ENCODE data around the gene ASF1A.
"Not testable (repeated sequence)": the region's sequence is repeated elsewhere in the genome, so short reads cannot be mapped to it uniquely, and the experiment has no call there.

ASF1A gene

DNA sequence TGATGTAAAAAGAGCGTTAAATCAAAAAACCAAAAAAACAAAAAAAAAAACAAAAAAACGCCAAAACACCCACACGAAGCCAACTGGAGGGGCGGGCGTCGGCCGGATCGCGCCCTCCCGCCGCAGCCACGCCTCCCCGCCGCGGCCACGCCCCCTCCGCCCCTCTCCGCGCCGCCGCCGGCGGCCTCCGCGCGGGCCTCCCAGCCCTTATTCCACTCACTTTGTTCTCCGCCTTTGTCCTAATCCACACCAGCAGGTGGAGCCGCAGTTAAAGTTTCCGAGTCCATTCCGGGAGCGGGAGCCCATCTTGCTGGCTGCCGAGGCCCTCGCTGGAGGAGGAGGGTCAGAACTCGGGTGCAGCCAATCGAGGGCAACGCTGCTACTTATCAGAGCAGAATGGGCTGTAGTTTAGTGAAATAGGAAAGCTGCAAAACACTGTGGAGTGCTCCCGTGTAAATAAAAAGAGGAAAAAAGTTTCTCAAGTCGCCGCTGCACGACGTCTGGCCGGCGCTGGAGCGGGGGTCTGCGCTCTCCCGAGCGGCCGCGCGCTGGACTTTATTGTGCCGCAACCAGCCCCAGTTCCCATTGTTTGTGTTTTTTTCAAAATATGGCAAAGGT lies at the start of gene ASF1A:
TSS of gene ASF1A (plus strand) at position 346 of the 618 bp plus-strand sequence. CDS start at position 608, 262 bp downstream.
- peak; percentile 98 for DNase-seq (ENCODE audit: low read depth)

DNA sequence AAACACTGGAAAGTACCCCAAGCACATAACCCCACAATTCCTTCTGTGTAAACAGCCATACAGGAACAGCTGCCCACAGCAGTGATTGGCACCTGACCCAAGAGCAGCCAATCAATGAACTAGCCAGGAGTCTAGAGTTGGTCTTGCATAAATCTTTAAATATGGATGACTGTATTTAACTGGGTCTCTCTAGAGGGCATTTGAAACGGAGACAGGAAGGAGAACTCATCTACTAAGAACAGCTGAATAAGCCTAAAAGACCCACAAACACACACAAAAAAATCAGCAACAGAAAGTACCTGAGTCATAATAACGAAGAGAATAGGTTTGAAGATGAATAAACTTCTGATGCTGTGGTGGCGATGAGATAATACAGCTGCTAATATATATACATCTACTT lies 49.0 kb upstream of the ASF1A start:
- DNase-seq (ENCODE audit: low read depth), result no peak

DNA sequence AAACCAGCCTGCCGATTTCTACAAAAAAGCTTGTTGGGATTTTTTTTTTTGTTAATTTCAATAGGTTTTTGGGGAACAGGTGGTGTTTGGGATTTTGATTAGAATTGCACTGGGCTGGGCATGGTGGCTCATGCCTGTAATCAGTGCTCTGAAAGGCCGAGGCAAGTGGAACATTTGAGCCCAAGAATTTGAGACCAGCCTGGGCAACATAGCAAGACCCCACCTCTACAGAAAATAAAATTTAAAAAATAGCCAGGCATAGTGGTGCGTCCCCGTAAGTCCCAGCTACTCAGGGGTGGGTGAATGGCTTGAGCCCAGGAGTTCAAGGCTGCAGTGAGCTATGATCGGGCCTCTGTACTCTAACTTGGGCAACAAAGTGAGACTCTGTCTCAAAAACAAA lies 40.5 kb upstream of the ASF1A start:
- no peak for DNase-seq (ENCODE audit: low read depth)

DNA sequence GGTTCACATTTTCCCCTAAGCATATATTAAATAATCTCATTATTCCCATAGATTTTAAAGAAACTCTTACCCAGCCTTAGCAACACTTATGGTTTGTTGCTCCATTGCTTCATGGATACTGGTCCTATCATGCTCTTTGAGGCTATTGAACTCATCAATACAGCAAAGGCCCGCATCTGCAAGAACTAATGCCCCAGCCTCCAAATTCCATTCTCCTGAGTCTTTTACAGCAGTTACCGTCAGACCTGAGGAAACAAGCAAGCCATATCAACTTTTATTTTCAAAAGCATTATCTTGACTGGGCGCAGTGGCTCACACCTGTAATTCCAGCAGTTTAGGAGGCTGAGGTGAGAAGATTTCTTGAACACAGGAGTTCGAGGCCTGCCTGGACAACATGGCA lies 37.7 kb upstream of the ASF1A start:
- DNase-seq (ENCODE audit: low read depth), result no peak

DNA sequence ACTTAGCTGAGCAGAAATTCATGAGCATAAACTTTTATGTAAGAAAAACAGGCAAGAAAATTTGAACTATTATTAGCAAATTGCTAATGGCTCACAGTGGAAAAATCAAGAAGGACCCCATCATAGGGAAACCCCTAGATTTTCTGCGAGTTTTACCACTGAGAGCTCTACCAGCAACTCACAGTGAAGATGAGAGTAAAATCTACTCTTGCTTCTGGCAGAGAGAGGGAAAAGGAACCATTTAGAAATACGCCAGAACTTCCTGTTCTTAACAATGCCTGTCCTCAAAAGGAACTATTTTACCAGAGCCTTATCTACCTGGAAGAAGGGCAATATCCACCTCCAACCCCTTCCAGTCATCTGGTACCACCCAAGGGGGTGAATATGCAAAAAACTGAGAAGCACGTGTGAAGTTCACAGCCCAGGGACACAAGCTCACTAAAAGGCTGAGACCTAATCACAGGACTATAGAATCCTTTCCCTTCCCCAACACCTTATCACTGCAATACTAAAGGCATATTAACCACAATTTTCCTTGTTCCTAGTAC lies 34.4 kb upstream of the ASF1A start:
- no peak for DNase-seq (ENCODE audit: low read depth)

DNA sequence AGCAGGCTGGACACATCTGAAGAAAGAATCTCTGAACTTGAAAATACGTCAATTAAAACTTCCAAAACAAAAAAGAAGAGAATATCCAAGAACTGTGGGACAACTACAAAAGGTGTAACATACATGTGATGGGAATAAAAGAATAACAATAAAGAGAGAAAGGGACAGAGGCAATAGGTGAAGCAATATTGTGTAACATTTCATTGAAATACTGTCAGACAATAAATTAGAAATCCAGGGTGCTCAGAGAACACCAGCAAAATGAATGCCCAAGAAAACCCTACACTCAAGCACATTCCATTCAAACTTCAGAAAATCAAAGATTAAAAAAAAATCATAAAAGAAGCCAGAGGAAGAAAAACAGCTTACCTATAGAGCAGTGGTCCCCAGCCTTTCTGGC lies 33.6 kb upstream of the ASF1A start:
- no peak for DNase-seq (ENCODE audit: low read depth)

DNA sequence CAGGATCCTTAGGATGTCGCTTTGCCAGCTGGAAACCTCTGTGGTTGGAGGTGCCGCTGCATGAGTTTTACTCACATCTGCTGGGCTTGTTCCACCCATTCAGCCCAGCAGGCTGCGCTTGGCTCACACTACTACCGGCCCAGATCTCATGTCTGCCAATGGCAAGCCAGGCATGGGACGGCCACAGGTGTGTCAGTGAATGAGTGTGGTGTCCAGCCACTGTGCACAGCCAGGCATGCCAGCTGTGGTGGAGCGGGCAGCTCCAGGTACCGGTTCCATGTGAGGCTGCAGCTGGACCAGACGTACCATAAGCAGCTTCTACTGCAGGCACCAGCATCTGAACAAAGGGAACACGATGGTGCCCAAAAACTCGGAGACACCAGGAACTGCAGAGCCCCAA lies 33.1 kb upstream of the ASF1A start:
- no peak for DNase-seq (ENCODE audit: low read depth)

DNA sequence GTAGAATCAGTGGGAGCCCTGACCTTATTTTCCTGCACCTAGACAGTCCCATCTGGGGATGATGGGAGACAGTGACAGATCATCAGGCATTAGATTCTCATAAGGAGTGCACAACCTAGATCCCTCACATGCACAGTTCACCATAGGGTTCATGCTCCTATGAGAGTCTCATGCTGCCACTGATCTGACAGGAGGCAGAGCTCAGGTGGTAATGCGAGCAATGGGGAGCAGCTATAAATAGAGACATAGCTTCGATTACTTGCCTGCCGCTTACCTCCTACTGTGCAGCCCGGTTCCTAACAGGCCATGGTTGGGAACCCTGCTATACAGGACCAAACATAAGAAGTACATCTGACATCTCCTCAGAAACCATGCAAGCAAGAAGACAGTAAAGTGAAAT lies 31.5 kb upstream of the ASF1A start:
- DNase-seq (ENCODE audit: low read depth), result no peak

DNA sequence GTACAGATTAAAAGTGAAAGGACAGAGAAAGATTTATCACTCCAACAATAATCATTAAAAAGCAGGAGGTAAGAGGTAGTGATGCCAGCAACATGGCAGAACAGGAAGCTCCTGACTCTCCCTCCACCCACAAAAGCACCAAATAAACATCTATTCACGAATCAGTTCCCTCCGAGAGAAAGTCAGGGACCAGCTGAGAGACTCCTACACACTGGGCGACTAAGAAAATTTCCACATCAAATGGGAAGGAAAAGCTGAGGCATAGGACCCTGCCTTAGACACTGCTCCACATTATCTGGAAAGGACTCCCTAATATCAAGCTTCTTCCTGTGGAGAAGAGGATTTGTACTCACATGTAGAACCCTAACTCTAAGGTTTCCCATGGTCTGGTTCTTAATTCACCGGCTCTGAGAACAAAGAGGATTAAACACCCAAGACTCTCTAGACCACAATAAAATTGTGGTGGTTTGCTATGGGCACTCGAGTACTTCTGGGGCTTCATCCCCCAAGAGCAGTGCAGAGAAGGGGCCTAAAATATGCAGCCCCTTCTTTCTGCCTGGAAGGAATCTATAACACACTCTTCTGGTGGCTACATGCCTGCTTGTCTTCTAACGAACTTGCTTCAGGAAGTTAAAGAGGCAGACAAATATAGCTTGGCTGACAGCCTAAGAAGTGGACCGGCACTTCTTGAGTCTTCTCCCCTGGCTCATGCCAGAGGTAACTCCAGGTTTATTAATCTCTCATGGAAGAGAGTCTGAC lies 29.4 kb upstream of the ASF1A start:
- DNase-seq (ENCODE audit: low read depth), result no peak

DNA sequence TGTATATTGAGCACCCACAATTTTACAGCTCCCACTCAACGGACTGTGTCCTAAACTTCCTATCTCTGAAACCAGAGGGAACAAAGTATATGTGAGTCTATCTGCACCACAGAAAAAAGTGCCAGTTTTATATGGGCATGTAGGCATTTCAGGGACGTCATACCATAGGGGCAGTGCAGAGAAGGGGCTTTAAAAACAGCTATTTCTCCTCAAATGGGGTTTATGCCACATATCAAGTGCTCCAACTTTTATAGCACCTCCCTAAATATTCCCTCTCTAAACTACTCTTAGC lies 28.9 kb upstream of the ASF1A start:
- no peak for DNase-seq (ENCODE audit: low read depth)

DNA sequence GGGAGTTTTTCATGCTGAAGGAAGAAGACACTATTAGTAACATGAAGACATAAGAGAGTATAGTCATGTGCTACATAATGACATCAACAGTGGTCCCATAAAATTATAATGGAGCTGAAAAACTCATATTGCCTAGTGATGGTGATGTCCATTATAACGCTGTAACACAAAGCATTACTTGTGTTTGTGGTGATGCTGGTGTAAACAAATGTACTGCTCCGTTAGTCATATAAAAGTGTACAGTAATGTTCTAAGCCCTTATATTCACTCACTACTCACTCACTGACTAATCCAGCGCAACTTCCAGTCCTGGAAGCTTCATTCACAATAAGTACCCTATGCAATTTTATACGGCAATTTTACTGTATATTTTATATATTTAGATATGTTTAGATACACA lies 26.8 kb upstream of the ASF1A start:
- DNase-seq (ENCODE audit: low read depth), result no peak

DNA sequence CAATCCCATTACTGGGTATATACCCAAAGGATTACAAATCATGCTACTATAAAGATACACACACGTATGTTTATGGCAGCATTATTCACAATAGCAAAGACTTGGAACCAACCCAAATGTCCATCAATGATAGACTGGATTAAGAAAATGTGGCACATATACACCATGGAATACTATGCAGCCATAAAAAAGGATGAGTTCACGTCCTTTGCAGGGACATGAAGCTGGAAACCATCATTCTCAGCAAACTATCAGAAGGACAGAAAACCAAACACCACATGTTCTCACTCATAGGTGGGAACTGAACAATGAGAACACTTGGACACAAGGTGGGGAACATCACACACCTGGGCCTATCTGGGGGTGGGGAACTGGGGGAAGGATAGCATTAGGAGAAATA lies 25.1 kb upstream of the ASF1A start:
- DNase-seq (ENCODE audit: low read depth), result not testable (repeated sequence)

DNA sequence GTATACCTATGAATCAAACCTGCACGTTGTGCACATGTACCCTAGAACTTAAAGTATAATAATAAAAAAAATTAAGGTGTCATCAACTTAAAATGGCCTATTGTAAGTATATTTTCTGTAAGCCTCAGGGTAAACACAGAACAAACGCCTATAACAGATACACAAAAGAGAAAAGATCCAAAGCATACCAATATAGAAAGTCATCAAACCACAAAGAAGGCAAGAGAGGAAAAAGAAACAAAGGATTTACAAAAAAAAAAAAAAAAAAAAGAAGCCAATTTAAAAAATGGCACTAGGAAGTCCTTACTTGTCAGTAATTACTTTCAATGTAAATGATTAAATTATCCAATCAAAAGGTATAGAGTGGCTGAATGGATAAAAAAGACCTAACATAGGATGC lies 24.6 kb upstream of the ASF1A start:
- no peak for DNase-seq (ENCODE audit: low read depth)

DNA sequence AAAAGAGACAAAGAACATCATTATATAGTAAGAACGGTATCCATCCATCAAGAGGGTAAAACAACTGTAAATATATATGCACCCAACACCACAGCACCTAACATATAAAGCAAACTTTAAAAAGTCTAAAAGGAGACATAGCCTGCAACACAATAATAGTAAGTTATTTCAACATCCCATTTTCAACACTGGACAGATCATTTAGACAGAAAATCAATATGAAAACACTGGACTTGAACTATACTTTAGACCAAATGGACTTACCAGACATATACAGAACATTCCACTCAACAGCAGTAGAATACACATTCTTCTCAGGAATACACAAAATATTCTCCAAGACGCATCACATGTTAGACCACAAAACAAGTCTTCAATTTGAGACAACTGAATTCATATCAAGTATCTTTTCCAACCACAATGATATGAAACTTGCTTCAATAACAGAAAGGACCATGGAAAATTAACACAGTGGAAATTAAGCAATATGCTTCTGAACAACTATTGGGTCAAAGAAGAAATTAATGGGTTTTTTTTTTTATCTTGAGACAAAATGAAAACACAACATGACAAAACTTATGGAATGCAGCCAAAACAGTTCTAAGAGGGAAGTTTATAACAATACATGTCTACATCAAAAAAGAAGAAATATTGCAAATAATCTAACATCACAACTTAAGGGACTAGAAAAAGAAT lies 23.9 kb upstream of the ASF1A start:
- DNase-seq (ENCODE audit: low read depth), result no peak

DNA sequence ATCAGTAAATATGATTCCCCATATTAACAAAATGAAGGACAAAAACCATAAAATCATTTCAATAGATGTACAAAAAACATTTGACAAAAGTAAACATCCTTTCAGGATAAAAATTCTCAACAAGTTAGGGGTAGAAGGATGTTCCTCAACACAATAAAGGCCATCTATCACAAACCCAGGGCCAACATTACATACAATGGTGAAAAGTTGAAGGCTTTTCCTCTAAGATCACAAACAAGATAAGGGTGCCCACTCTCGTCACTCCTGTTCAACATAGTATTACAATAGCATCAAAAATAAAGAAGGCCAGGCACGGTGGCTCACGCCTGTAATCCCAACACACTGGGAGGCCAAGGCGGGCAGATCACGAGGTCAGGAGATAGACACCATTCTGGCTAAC lies 22.6 kb upstream of the ASF1A start:
- DNase-seq (ENCODE audit: low read depth), result no peak

DNA sequence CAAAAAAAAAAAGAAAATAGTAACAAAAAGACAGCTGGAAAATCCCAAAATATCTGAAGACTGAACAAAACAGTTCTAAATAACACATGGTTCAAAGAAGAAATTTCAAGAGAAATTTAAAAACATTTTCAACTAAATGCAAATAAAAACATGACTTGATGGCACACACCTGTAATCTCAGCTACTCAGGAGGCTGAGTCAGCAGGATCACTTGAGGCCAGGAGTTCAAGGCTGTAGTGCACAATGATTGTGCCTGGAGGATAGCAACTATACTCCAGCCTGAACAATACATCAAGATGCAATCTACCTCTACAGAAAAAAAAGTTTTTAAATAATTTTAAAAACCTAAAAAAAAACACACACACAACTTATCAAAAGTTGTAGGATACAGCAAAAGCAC lies 21.6 kb upstream of the ASF1A start:
- no peak for DNase-seq (ENCODE audit: low read depth)

DNA sequence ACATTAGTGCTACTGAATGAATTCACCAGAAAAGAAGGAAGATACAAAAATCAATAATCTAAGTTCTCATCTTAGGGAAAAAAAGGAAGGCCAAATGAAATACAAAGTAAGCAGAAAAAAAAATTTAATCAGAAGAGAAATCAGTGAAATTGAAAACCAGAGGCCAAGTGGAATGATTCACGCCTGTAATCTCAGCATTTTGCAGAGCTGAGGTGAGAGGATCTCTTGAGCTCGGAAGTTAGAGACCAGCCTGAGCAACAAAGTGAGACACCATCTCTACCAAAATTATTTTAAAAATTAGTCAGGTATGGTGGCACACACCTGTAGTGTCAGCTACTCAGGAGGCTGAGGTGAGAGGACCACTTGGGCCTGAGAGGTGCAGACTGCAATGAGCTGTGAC lies 21.2 kb upstream of the ASF1A start:
- no peak for DNase-seq (ENCODE audit: low read depth)

DNA sequence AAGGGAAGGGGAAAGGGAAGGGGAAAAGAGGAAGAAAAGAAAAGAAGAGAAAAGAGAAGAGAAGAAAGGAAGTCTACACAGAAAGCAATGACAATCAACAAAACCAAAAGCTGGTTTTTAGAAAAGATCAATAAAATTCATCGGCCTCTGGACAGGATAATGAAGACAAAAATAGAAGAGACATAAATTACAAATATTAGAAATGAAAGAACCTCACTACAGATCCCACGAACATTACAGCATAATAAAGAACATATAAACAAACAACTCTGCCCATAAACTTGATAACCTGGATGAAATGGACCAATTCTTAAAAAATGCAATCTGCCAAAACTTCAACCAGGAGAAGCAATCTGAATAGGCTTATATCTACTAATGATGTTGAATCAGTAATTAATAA lies 20.7 kb upstream of the ASF1A start:
- DNase-seq (ENCODE audit: low read depth), result no peak

DNA sequence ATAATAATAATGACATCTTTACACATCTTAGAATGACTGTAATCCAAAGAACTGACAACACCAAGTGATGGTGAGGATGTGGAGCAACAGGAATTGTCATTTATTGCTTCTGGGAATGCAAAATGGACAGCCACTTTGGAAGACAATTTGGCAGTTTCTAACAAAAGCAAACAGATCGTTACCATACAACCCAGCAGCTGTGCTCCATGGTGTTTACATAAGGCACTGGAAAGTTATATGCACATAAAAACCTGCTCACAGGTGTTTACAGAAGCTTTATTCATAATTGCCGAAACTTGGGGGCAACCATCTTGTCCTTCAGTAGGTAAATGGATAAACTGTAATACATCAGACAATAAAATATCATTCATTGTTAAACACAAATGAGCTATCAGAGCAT lies 18.3 kb upstream of the ASF1A start:
- no peak for DNase-seq (ENCODE audit: low read depth)

DNA sequence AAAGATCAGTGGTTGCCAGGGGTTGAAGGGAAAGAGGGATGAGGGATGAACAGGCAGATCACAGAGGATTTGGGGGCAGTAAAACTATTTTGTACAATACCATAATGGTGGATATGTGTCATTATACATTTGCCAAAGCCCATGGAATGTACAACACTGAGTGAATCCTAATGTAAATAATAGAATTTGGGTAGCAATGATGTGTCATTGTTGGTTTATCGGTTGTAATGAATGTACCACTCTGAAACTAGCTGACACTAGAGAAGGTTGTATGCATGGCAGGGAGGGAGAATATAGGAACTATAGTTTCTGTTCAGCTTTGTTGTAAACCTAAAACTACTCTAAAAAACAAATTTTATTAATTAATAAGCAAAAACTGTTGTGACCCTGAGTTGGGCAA lies 17.8 kb upstream of the ASF1A start:
- no peak for DNase-seq (ENCODE audit: low read depth)

DNA sequence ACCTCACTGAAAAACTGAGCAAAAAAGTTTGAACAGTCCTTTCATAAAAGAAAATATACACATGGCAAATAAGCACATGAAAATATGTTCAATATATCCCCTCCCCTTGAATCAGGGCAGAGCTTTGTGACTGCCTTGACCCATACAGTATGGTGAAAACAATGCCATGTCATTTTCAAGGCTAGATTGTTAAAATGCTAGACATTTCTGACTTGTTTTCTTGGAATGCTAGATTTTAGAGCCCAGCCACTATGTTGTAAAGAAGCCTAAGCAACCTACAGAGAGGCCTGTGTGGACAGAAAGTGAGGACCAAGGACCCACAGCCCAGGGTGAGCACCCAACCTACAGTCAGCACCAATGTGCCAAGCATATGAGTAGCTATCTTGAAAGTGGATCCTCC lies 17.1 kb upstream of the ASF1A start:
- peak; percentile 55 for DNase-seq (ENCODE audit: low read depth)

DNA sequence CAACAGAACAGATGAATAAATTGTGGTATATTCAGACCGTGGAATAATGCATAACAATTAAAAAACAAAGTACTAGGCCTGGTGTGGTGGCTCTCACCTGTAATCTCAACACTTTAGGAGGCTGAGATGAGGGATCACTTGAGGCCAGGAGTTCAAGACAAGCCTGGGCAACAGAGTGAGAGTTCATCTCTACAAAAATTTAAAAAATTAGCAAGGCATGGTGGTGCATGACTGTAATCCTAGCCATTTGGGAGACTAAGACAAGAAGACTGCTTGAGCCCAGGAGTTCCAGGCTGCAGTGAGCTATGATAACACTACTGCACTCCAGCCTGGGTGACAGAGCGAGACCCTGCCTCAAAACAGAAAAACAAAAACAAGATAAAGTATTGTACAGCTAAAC lies 16.1 kb upstream of the ASF1A start:
- no peak for DNase-seq (ENCODE audit: low read depth)
